IMR-90 (cell line): ENCODE data around the gene TEX36. TPM values are rescaled to one million over a fixed set of nuclear protein-coding genes. Genes with fewer than 3 reads are reported as not detected.

Experiments used
- ATAC-seq: fragments of 200-7000 bp; cut with Tn5 transposase; 2 replicates; pipeline ENCODE4 v1.9.1; 2020; ENCODE audit warnings: low read depth, mild to moderate bottlenecking, moderate library complexity
- BruUV-seq: library from RNA; stranded (reverse); fragments of 400-500 nt; replicated peaks from 2 replicates; lab custom pipeline; 2021; lab: Mats Ljungman, UMichigan
- CTCF ChIA-PET: fragments of 300-600 bp; formaldehyde crosslinking; extraction: SDS; loops from one replicate; lab custom pipeline; 2021; ENCODE audit warnings: antibody characterized with exemption; lab: Yijun Ruan, JAX
- POLR2A ChIA-PET: fragments of 300-600 bp; sonication (Branson Sonifier 250); formaldehyde crosslinking; loops from one replicate; lab custom pipeline; 2022; ENCODE audit warnings: antibody characterized with exemption; ENCODE audit not compliant: unreplicated experiment; lab: Charles Lee
- DNase-seq: peaks from one replicate; pipeline ENCODE4 v3.0.0; 2013
- H2AFZ ChIP-seq: replicated peaks from 2 replicates; pipeline ENCODE3; 2013; ENCODE audit warnings: low read length, mild to moderate bottlenecking; ENCODE audit not compliant: poor library complexity
- H2AK5ac ChIP-seq: 2 replicates; pipeline ENCODE4 v1.6.1; 2013; ENCODE audit warnings: low read depth, low read length, inconsistent platforms
- H2AK9ac ChIP-seq: replicated peaks from 2 replicates; pipeline ENCODE3; 2013; ENCODE audit warnings: mild to moderate bottlenecking, low read depth, low read length, moderate library complexity; ENCODE audit not compliant: poor library complexity
- H2BK120ac ChIP-seq: 2 replicates; pipeline ENCODE4 v1.6.1; 2013; ENCODE audit warnings: low read depth, low read length, inconsistent platforms
- H2BK15ac ChIP-seq: 3 replicates; pipeline ENCODE4 v1.6.1; 2013; ENCODE audit warnings: low read depth, low read length, inconsistent platforms
- H2BK20ac ChIP-seq: 2 replicates; pipeline ENCODE4 v1.6.1; 2013; ENCODE audit warnings: low read depth, mild to moderate bottlenecking, inconsistent platforms, low read length, moderate library complexity
- H2BK5ac ChIP-seq: 2 replicates; pipeline ENCODE4 v1.6.1; 2013; ENCODE audit warnings: mild to moderate bottlenecking, low read depth, low read length, inconsistent platforms; ENCODE audit not compliant: poor library complexity, severe bottlenecking
- H3K14ac ChIP-seq: replicated peaks from 2 replicates; pipeline ENCODE4 v1.6.1; 2013; ENCODE audit warnings: low read depth, low read length, inconsistent platforms
- H3K18ac ChIP-seq: 2 replicates; pipeline ENCODE4 v1.6.1; 2013; ENCODE audit warnings: low read depth, low read length, control low read depth
- H3K23ac ChIP-seq: 2 replicates; pipeline ENCODE4 v1.6.1; 2013; ENCODE audit warnings: low read depth, low read length, inconsistent platforms
- H3K27ac ChIP-seq: 2 replicates; pipeline ENCODE4 v1.5.1; 2013; ENCODE audit warnings: mild to moderate bottlenecking, control low read depth, low read length; ENCODE audit not compliant: insufficient read depth
- H3K27me3 ChIP-seq: 2 replicates; pipeline ENCODE4 v1.6.1; 2013; ENCODE audit warnings: low read length; ENCODE audit not compliant: control insufficient read depth, insufficient read depth
- H3K36me3 ChIP-seq: 2 replicates; pipeline ENCODE4 v1.6.1; 2013; ENCODE audit warnings: low read length, mixed read lengths; ENCODE audit not compliant: control insufficient read depth, insufficient read depth
- H3K4ac ChIP-seq: 2 replicates; pipeline ENCODE4 v1.6.1; 2013; ENCODE audit warnings: low read depth, low read length, inconsistent platforms
- H3K4me1 ChIP-seq: 2 replicates; pipeline ENCODE4 v1.6.1; 2013; ENCODE audit warnings: low read length, mixed read lengths; ENCODE audit not compliant: control insufficient read depth, insufficient read depth
- H3K4me2 ChIP-seq: 2 replicates; pipeline ENCODE4 v1.6.1; 2013; ENCODE audit warnings: low read depth, mild to moderate bottlenecking, control low read depth, low read length, moderate library complexity
- H3K4me3 ChIP-seq: 2 replicates; pipeline ENCODE4 v1.5.1; 2013; ENCODE audit warnings: low read depth, mild to moderate bottlenecking, control low read depth, low read length, moderate library complexity; ENCODE audit not compliant: insufficient read depth
- H3K56ac ChIP-seq: 2 replicates; pipeline ENCODE4 v1.6.1; 2013; ENCODE audit warnings: low read length, inconsistent platforms; ENCODE audit not compliant: insufficient read depth; ENCODE audit errors: extremely low read depth
- H3K79me1 ChIP-seq, 2 experiments: 2 replicates each; pipeline ENCODE4 v1.6.1; 2013; ENCODE audit warnings: low read length in 2 of 2, inconsistent platforms in 1 of 2, low read depth in 1 of 2
- H3K9ac ChIP-seq: 2 replicates; pipeline ENCODE4 v1.6.1; 2013; ENCODE audit warnings: low read depth, low read length, control low read depth
- H3K9me1 ChIP-seq: 2 replicates; pipeline ENCODE4 v1.6.1; 2013; ENCODE audit warnings: low read length, inconsistent platforms; ENCODE audit not compliant: insufficient read depth
- H3K9me3 ChIP-seq: 2 replicates; pipeline ENCODE4 v1.6.1; 2013; ENCODE audit warnings: low read length; ENCODE audit not compliant: control insufficient read depth, insufficient read depth
- H4K20me1 ChIP-seq: 2 replicates; pipeline ENCODE4 v1.6.1; 2013; ENCODE audit warnings: low read length, inconsistent platforms; ENCODE audit not compliant: insufficient read depth
- H4K5ac ChIP-seq: 2 replicates; pipeline ENCODE4 v1.6.1; 2013; ENCODE audit warnings: mild to moderate bottlenecking, low read depth, low read length, control low read depth
- H4K8ac ChIP-seq, 2 experiments: 2 replicates each; pipeline ENCODE4 v1.6.1; 2013; ENCODE audit warnings: low read depth in 2 of 2, low read length in 2 of 2, control low read depth in 1 of 2, inconsistent platforms in 1 of 2
- H4K91ac ChIP-seq: 2 replicates; pipeline ENCODE4 v1.6.1; 2013; ENCODE audit warnings: low read depth, low read length, inconsistent platforms; ENCODE audit not compliant: insufficient read depth
- CHD1 ChIP-seq: IDR thresholded peaks from 2 replicates; pipeline ENCODE4 v1.6.1; 2012; ENCODE audit warnings: low read depth, low read length, improper control_type of control experiment
- MAFK ChIP-seq: IDR thresholded peaks from 2 replicates; pipeline ENCODE4 v1.6.1; 2012; ENCODE audit warnings: low read depth, low read length, improper control_type of control experiment
- NFE2L2 ChIP-seq: fragments of 150-350 bp; IDR thresholded peaks from 2 replicates; pipeline ENCODE4 v1.6.1; 2016; ENCODE audit warnings: low read depth, mild to moderate bottlenecking, low read length
- WGBS, 2 experiments: methylation state at CpG; one replicate each; pipeline versions ENCODE4 v1.1.5 to v1.1.7; 2013; ENCODE audit warnings: missing lambda C conversion rate in 2 of 2; ENCODE audit not compliant: insufficient read length in 1 of 2; ENCODE audit errors: extremely low coverage in 2 of 2; 5-methylcytosine and 5-hydroxymethylcytosine counted together
- dilution Hi-C: fragments of 300-500 bp; cut with HindIII; formaldehyde crosslinking; loops from one replicate; pipeline ENCODE4 v1.14.3; 2018; ENCODE audit warnings: low sequenced_read_pairs; ENCODE audit not compliant: unreplicated experiment
- in situ Hi-C: fragments of 300-500 bp; cut with MboI; formaldehyde crosslinking; loops from 3 replicates; pipeline ENCODE4 v1.14.3; 2019; ENCODE audit warnings: low sequenced_read_pairs, inconsistent platforms, mixed read lengths
- intact Hi-C: fragments of 100-400 bp; cut with micrococcal nuclease; formaldehyde crosslinking; loops from 2 replicates; pipeline ENCODE4 v1.10.0; 2022
- polyA plus RNA-seq, 3 experiments: library from polyadenylated mRNA; depleted of rRNA; stranded (reverse); fragments of >200 nt; gene quantifications; 2 replicates each; pipeline ENCODE4 v1.2.3, GENCODE V29; 2012; ENCODE audit warnings: low replicate concordance in 1 of 3
- total RNA-seq: library from RNA; depleted of rRNA; stranded (reverse); fragments of >200 nt; gene quantifications from 2 replicates; pipeline ENCODE4 v1.2.3, GENCODE V29; 2012

Gene TEX36
- total and polyA plus RNA-seq, 2 of the 4 experiments (the other 2 are of a cell fraction): not detected

- no peaks in the 10 kb centered on the region for H3K9me3 ChIP-seq
- no peaks in the 10 kb centered on the region for H3K79me1 ChIP-seq
- BruUV-seq: no TSS peak
- no peak overlapping the region for H3K4ac ChIP-seq
- H3K14ac ChIP-seq: no peak overlapping the region
- no peak overlapping the region for H3K4me2 ChIP-seq
- ChIA-PET CTCF (no interaction called here), POLR2A (no interaction called here)
- intact Hi-C loops: loop anchor here (10.0 kb wide), 1 partner anchor 576 kb away; no protein-coding TSS in a partner anchor
- dilution Hi-C loops: no loop called here
- H2AFZ ChIP-seq: no peak overlapping the region
- H4K5ac ChIP-seq: no peak overlapping the region
- H3K23ac ChIP-seq: no peak overlapping the region
- no peak overlapping the region for H3K4me3 ChIP-seq
- H2BK15ac ChIP-seq: no peak overlapping the region
- H3K9me1 ChIP-seq: no peaks in the 10 kb centered on the region
- H3K27me3 ChIP-seq: no peaks in the 10 kb centered on the region; the same call in 1 of the 2 replicates
- H2BK20ac ChIP-seq: no peak overlapping the region
- H3K36me3 ChIP-seq: no peaks in the 10 kb centered on the region
- no peaks in the 10 kb centered on the region for H4K20me1 ChIP-seq
- H3K9ac ChIP-seq: no peak overlapping the region
- H2BK120ac ChIP-seq: no peak overlapping the region
- H3K27ac ChIP-seq: no peak overlapping the region
- in situ Hi-C loops: no loop called here
- H3K4me1 ChIP-seq: no peaks in the 10 kb centered on the region
- H3K18ac ChIP-seq: no peak overlapping the region
- DNase-seq: no peak
- no peak overlapping the region for H4K8ac ChIP-seq
- peak; percentile 79 for TF ChIP-seq NFE2L2
- no peak for TF ChIP-seq CHD1
- TF ChIP-seq MAFK: peak; percentile 54
- no CpG with 5 or more reads among the region's 4 CpGs for WGBS, 2 experiments
- no peak overlapping the region for H2AK5ac ChIP-seq
- no peak overlapping the region for H2BK5ac ChIP-seq
- no peak for ATAC-seq
- H3K56ac ChIP-seq: no peak overlapping the region
- no peak overlapping the region for H2AK9ac ChIP-seq
- H4K91ac ChIP-seq: no peak overlapping the region
Observed at GRCh38 chr10:125621052-125621451, 61.9 kb downstream of the TEX36 start.
